Astrocyte (in vitro differentiated cells and primary cell): ENCODE measurements around the gene PRAMEF20. TPM values are rescaled to one million over a fixed set of nuclear protein-coding genes. Genes with fewer than 3 reads are reported as not detected.

ENCODE experiments used
- DNase-seq: peaks from one replicate; pipeline ENCODE4 v3.0.0-alpha.2; 2010; ENCODE audit warnings: low read depth
- FAIRE-seq: peaks from 2 replicates; lab custom pipeline; 2011; peaks lifted over from hg19 to GRCh38; lab: Jason Lieb, UNC
- H2AFZ ChIP-seq: 2 replicates; pipeline ENCODE4 v1.6.0; 2012; ENCODE audit warnings: low read depth, low read length, inconsistent platforms
- H3K27ac ChIP-seq: 2 replicates; pipeline ENCODE4 v1.5.1; 2011; ENCODE audit warnings: low read depth, low read length, inconsistent platforms
- H3K27me3 ChIP-seq: 2 replicates; pipeline ENCODE4 v1.6.0; 2011; ENCODE audit warnings: low read length, inconsistent platforms; ENCODE audit not compliant: insufficient read depth
- H3K36me3 ChIP-seq: 2 replicates; pipeline ENCODE4 v1.5.1; 2011; ENCODE audit warnings: low read length, inconsistent platforms; ENCODE audit not compliant: insufficient read depth
- H3K4me1 ChIP-seq: 2 replicates; pipeline ENCODE4 v1.5.1; 2011; ENCODE audit warnings: low read length, inconsistent platforms; ENCODE audit not compliant: insufficient read depth
- H3K4me2 ChIP-seq: 2 replicates; pipeline ENCODE4 v1.6.0; 2012; ENCODE audit warnings: low read length, inconsistent platforms
- H3K4me3 ChIP-seq: 2 replicates; pipeline ENCODE4 v1.5.1; 2011; ENCODE audit warnings: low read depth, mild to moderate bottlenecking, low read length, inconsistent platforms; ENCODE audit not compliant: insufficient read depth
- H3K79me2 ChIP-seq: 2 replicates; pipeline ENCODE4 v1.6.0; 2012; ENCODE audit warnings: mild to moderate bottlenecking, low read length, inconsistent platforms; ENCODE audit not compliant: insufficient read depth
- H3K9ac ChIP-seq: 2 replicates; pipeline ENCODE4 v1.6.0; 2012; ENCODE audit warnings: mild to moderate bottlenecking, low read length, inconsistent platforms
- H3K9me3 ChIP-seq: 2 replicates; pipeline ENCODE4 v1.5.1; 2012; ENCODE audit warnings: low read depth, mild to moderate bottlenecking, low read length, inconsistent platforms; ENCODE audit not compliant: insufficient read depth
- H4K20me1 ChIP-seq: 2 replicates; pipeline ENCODE4 v1.6.0; 2012; ENCODE audit warnings: low read length, inconsistent platforms; ENCODE audit not compliant: insufficient read depth
- H3K27ac Mint-ChIP-seq: one replicate; pipeline ENCODE4 v1.8.0; 2021; ENCODE audit warnings: mild to moderate bottlenecking, mixed read lengths; ENCODE audit not compliant: unreplicated experiment
- H3K27me3 Mint-ChIP-seq: one replicate; pipeline ENCODE4 v1.8.0; 2021; ENCODE audit warnings: low read depth, mixed read lengths; ENCODE audit not compliant: unreplicated experiment
- H3K36me3 Mint-ChIP-seq: one replicate; pipeline ENCODE4 v1.8.0; 2021; ENCODE audit warnings: low read depth, mixed read lengths; ENCODE audit not compliant: unreplicated experiment
- H3K4me1 Mint-ChIP-seq: one replicate; pipeline ENCODE4 v1.8.0; 2021; ENCODE audit warnings: low read depth, mixed read lengths; ENCODE audit not compliant: unreplicated experiment
- H3K4me3 Mint-ChIP-seq: one replicate; pipeline ENCODE4 v1.8.0; 2021; ENCODE audit warnings: mild to moderate bottlenecking, moderate library complexity, mixed read lengths; ENCODE audit not compliant: unreplicated experiment
- H3K9me3 Mint-ChIP-seq: one replicate; pipeline ENCODE4 v1.8.0; 2021; ENCODE audit warnings: mild to moderate bottlenecking, mixed read lengths; ENCODE audit not compliant: unreplicated experiment
- EZH2 ChIP-seq: IDR thresholded peaks from 2 replicates; pipeline ENCODE4 v1.6.1; 2012; ENCODE audit warnings: mild to moderate bottlenecking, low read length, inconsistent platforms; ENCODE audit not compliant: insufficient read depth
- total RNA-seq: library from RNA; stranded (reverse); gene quantifications from 2 replicates; pipeline ENCODE4 v1.2.1, GENCODE V29; 2021
- TF ChIP-seq, protein P1 (sequence below): IDR thresholded peaks from 2 replicates; pipeline ENCODE4 v1.5.1; 2011; ENCODE audit warnings: low read depth, mild to moderate bottlenecking, inconsistent platforms, low read length, moderate library complexity; ENCODE audit not compliant: insufficient read depth

Gene PRAMEF20
- total RNA-seq, 1 donor from 2014 or later = not detected

DNA sequence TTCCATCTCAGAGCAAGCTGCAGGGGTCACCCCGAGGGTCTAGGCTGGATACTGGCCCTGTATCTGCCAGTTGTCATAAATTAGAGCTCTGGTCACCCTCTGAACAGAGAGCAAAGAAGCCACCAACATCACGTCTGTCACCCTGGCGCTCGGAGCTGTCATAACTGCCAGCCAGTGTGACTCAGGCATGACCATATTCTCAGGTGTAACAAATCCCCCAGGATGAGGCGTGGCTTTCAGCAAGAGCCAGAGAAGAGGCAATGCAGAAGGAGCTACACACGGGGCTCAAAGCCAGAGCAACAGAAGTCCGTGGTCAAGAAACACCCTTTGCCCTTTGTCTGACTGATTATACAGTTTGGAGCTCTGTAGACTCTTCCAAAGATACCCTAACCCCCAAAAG, 40.0 kb downstream of the PRAMEF20 start:
- no peaks in the 10 kb centered on the region for H3K36me3 ChIP-seq
- no peaks in the 10 kb centered on the region for H4K20me1 ChIP-seq
- no peak for TF ChIP-seq EZH2
- TF ChIP-seq, protein P1, sequence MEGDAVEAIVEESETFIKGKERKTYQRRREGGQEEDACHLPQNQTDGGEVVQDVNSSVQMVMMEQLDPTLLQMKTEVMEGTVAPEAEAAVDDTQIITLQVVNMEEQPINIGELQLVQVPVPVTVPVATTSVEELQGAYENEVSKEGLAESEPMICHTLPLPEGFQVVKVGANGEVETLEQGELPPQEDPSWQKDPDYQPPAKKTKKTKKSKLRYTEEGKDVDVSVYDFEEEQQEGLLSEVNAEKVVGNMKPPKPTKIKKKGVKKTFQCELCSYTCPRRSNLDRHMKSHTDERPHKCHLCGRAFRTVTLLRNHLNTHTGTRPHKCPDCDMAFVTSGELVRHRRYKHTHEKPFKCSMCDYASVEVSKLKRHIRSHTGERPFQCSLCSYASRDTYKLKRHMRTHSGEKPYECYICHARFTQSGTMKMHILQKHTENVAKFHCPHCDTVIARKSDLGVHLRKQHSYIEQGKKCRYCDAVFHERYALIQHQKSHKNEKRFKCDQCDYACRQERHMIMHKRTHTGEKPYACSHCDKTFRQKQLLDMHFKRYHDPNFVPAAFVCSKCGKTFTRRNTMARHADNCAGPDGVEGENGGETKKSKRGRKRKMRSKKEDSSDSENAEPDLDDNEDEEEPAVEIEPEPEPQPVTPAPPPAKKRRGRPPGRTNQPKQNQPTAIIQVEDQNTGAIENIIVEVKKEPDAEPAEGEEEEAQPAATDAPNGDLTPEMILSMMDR = no peak
- H3K9me3 ChIP-seq = no peaks in the 10 kb centered on the region
- H3K27me3 Mint-ChIP-seq = no peaks in the 10 kb centered on the region
- no peak overlapping the region for H3K4me3 ChIP-seq
- no peak overlapping the region for H3K4me3 Mint-ChIP-seq
- no peak overlapping the region for H2AFZ ChIP-seq
- H3K9ac ChIP-seq = no peak overlapping the region
- no peak for DNase-seq
- no peak overlapping the region for H3K27ac ChIP-seq
- H3K36me3 Mint-ChIP-seq = no peaks in the 10 kb centered on the region
- peaks cover 3% of the 10 kb centered on the region for H3K9me3 Mint-ChIP-seq
- H3K27ac Mint-ChIP-seq = no peak overlapping the region
- H3K79me2 ChIP-seq = no peaks in the 10 kb centered on the region
- H3K4me1 ChIP-seq = no peaks in the 10 kb centered on the region
- H3K4me2 ChIP-seq = no peak overlapping the region
- no peaks in the 10 kb centered on the region for H3K4me1 Mint-ChIP-seq
- H3K27me3 ChIP-seq = no peaks in the 10 kb centered on the region
- no peak for FAIRE-seq

DNA sequence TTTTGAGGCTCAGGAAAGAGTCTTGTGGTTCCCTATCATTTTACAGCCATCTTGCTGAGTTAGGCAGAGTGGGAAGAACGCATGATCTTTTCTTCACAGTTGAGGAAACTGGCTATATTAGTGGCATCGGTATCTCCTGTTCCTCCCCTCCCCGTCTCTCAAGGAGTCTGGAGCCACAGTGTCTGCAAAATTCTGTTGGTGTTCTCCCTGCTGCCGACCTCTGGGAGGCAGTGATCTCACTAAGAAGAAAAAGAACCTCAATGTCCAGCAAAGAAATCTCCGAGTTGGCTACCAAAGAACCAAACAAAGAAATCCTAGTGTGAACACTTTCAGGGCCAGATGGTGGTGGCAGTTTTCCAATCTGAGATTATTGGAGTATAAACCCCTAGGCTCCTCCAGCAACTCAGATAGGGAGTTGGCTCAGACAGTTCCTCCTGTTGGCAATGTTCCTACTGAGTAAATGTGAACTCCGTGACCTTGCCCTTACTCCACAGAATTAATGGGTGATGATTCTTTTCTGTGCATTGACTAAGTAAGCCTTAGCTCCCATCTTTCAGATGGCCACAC, 41.2 kb downstream of the PRAMEF20 start:
- Histone ChIP-seq H3K27me3 (no peaks in the 10 kb centered on the region), H3K79me2 (no peaks in the 10 kb centered on the region), H3K27ac (no peak overlapping the region), H3K4me3 (no peak overlapping the region), H3K36me3 (no peaks in the 10 kb centered on the region), H3K9me3 (no peaks in the 10 kb centered on the region), H3K9ac (no peak overlapping the region), H3K4me1 (no peaks in the 10 kb centered on the region), H3K4me2 (no peak overlapping the region), H2AFZ (no peak overlapping the region), H4K20me1 (no peaks in the 10 kb centered on the region)
- Mint-ChIP-seq H3K4me3 (no peak overlapping the region), H3K27ac (no peak overlapping the region), H3K36me3 (no peaks in the 10 kb centered on the region), H3K4me1 (no peaks in the 10 kb centered on the region), H3K27me3 (no peaks in the 10 kb centered on the region), H3K9me3 (no peaks in the 10 kb centered on the region)
- DNase-seq = no peak
- no peak for FAIRE-seq
- TF ChIP-seq EZH2 = no peak
- TF ChIP-seq, protein P1 = no peak

DNA sequence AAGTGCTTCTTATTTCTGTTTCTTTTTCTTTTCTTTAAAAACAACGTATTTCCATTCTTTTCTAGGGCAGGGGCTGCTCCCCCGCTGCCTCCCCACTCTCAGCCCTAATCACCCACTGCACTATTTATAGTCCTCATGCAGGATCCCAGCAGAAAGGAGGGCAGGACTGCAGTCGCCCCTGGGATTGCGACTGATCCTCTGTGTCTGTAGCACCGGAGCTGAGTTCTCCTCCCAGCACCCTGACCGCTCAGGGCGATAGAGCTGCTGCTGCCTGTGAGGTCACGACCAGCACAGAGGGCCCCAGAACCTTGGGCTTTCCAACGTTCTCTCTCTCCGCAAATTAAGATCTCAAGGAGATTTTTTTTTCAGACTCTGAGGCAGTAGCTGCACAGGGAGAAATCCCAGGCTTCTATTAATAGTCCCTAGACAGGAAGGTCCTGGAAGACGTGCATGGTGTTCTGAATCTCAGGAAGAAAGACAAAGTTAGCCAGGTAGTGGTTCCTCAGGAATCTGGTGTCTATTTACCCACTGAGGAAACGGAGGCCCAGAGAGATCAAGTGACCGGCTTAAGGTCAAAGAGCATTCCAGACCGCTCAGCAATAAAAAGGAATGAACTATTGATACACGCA, 46.8 kb downstream of the PRAMEF20 start:
- Histone ChIP-seq H3K4me2 (no peak overlapping the region), H3K4me1 (no peaks in the 10 kb centered on the region), H3K27ac (no peak overlapping the region), H3K27me3 (no peaks in the 10 kb centered on the region), H2AFZ (no peak overlapping the region), H4K20me1 (no peaks in the 10 kb centered on the region), H3K9ac (no peak overlapping the region), H3K4me3 (no peak overlapping the region), H3K36me3 (no peaks in the 10 kb centered on the region), H3K9me3 (no peaks in the 10 kb centered on the region), H3K79me2 (no peaks in the 10 kb centered on the region)
- H3K4me3 Mint-ChIP-seq = no peak overlapping the region
- TF ChIP-seq, protein P1 = no peak
- TF ChIP-seq EZH2 = no peak
- peaks cover 4% of the 10 kb centered on the region for H3K27me3 Mint-ChIP-seq
- no peak for DNase-seq
- peaks cover 5% of the 10 kb centered on the region for H3K9me3 Mint-ChIP-seq
- H3K4me1 Mint-ChIP-seq = no peaks in the 10 kb centered on the region
- no peaks in the 10 kb centered on the region for H3K36me3 Mint-ChIP-seq
- no peak for FAIRE-seq
- no peak overlapping the region for H3K27ac Mint-ChIP-seq
